Astrocyte of the spinal cord (primary cell): ENCODE data around the gene OR56B4.
"Not testable (repeated sequence)": the region's sequence is repeated elsewhere in the genome, so short reads cannot be mapped to it uniquely, and the experiment has no call there.

Experiments
- DNase-seq: peaks from one replicate; pipeline ENCODE4 v3.0.0; 2011; ENCODE audit warnings: low read depth, low spot score
- H3K4me3 ChIP-seq: 2 replicates; pipeline ENCODE4 v1.5.1; 2011; ENCODE audit warnings: low read depth, mild to moderate bottlenecking, low read length, moderate library complexity
- in situ Hi-C: cut with HindIII; loops from 2 replicates; pipeline ENCODE4 v1.10.0; 2017; ENCODE audit warnings: low sequenced_read_pairs
- TF ChIP-seq, protein P1 (sequence below): IDR thresholded peaks from 2 replicates; pipeline ENCODE4 v1.5.1; 2012; ENCODE audit warnings: low read depth, mild to moderate bottlenecking, low read length, inconsistent platforms

Gene OR56B4, protein sequence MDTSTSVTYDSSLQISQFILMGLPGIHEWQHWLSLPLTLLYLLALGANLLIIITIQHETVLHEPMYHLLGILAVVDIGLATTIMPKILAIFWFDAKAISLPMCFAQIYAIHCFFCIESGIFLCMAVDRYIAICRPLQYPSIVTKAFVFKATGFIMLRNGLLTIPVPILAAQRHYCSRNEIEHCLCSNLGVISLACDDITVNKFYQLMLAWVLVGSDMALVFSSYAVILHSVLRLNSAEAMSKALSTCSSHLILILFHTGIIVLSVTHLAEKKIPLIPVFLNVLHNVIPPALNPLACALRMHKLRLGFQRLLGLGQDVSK

DNA sequence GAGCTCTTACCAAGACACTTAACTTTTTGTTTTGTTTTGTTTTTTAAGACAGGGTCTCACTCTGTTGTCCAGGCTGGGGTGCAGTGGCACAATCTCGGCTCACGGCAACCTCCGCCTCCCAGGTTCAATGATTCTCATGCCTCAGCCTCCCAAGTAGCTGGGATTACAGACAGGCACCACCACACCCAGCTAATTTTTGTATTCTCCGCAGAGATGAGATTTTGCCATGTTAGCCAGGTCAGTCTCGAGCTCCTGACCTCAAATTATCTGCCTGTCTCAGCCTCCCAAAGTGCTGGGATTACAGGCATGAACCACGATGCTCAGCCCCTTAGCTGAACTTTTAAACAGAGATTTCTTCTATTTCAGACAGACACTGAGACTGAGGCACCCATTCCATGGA is at the start of gene OR56B4:
OR56B4 (plus strand) TSS at position 301 of the 400 bp plus-strand sequence; CDS start at position 396, 95 bp downstream.
- in situ Hi-C loops, DNase-seq, H3K4me3 ChIP-seq: not testable (repeated sequence)

GRCh38 chr11:6061475-6061874 is 46.0 kb upstream of the OR56B4 start:
- TF ChIP-seq, protein P1, sequence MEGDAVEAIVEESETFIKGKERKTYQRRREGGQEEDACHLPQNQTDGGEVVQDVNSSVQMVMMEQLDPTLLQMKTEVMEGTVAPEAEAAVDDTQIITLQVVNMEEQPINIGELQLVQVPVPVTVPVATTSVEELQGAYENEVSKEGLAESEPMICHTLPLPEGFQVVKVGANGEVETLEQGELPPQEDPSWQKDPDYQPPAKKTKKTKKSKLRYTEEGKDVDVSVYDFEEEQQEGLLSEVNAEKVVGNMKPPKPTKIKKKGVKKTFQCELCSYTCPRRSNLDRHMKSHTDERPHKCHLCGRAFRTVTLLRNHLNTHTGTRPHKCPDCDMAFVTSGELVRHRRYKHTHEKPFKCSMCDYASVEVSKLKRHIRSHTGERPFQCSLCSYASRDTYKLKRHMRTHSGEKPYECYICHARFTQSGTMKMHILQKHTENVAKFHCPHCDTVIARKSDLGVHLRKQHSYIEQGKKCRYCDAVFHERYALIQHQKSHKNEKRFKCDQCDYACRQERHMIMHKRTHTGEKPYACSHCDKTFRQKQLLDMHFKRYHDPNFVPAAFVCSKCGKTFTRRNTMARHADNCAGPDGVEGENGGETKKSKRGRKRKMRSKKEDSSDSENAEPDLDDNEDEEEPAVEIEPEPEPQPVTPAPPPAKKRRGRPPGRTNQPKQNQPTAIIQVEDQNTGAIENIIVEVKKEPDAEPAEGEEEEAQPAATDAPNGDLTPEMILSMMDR, result no peak
- no peak overlapping the region for H3K4me3 ChIP-seq
- no peak for DNase-seq
- in situ Hi-C loops, result no loop called here

- no peak for DNase-seq
- H3K4me3 ChIP-seq, result no peak overlapping the region
- in situ Hi-C loops, result no loop called here
- TF ChIP-seq, protein P1, result no peak
Measured at GRCh38 chr11:6062691-6063358, 44.7 kb upstream of the OR56B4 start.

- TF ChIP-seq, protein P1, result no peak
- H3K4me3 ChIP-seq, result no peak overlapping the region
- in situ Hi-C loops, result no loop called here
- DNase-seq, result no peak
Measured at GRCh38 chr11:6067502-6067901, 40.0 kb upstream of the OR56B4 start.

GRCh38 chr11:6076443-6076842 is 31.0 kb upstream of the OR56B4 start:
- H3K4me3 ChIP-seq, in situ Hi-C loops, DNase-seq: not testable (repeated sequence)

DNA sequence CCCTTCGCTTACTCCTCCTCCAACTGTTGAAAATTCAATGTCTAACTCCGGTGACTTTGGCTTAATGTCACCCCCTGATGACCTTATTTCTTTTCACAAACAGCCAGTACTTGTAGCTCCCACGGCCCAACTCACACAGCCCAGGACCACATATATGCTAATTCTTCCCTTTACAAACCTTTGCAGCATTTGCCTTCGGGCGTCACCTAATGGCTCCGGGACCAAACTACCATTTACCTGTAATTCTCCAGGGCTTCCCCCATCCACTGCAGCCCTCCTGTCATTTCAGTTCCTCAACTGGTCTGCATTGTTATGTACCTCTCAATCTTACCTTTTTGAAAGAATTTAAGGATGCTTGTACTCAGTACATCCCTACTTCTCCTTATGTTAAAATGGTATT is 29.8 kb upstream of the OR56B4 start:
- no peak for DNase-seq
- no peak overlapping the region for H3K4me3 ChIP-seq
- TF ChIP-seq, protein P1, result no peak
- in situ Hi-C loops, result no loop called here

GRCh38 chr11:6079463-6079862 is 28.0 kb upstream of the OR56B4 start:
- in situ Hi-C loops, result no loop called here
- DNase-seq, result no peak
- TF ChIP-seq, protein P1, result no peak

More at GRCh38 chr11:6079463-6079862, 28.0 kb upstream of the OR56B4 start:
- no peak overlapping the region for H3K4me3 ChIP-seq
